A673 (cell line): ENCODE results near the gene MSH2. TPM values are rescaled to one million over a fixed set of nuclear protein-coding genes. Genes with fewer than 3 reads are reported as not detected.
"Not testable (repeated sequence)": the region's sequence is repeated elsewhere in the genome, so short reads cannot be mapped to it uniquely, and the experiment has no call there.

Experiments used
- BruUV-seq: library from RNA; stranded (reverse); fragments of 400-500 nt; replicated peaks from 2 replicates; lab custom pipeline; 2021; lab: Mats Ljungman, UMichigan
- CTCF ChIA-PET: fragments of 300-600 bp; sonication (Branson Sonifier 250); formaldehyde crosslinking; loops from one replicate; lab custom pipeline; 2022; ENCODE audit warnings: antibody characterized with exemption; lab: Charles Lee
- POLR2A ChIA-PET: fragments of 300-600 bp; sonication (Branson Sonifier 250); formaldehyde crosslinking; loops from one replicate; lab custom pipeline; 2022; ENCODE audit warnings: antibody characterized with exemption; ENCODE audit not compliant: low non-redundant PET; lab: Charles Lee
- DNase-seq: peaks from one replicate; pipeline ENCODE4 v3.0.0-alpha.2; 2015; ENCODE audit warnings: low spot score
- H3K27ac ChIP-seq: fragments of 200-600 bp; sonication (generic); 2 replicates; pipeline ENCODE4 v1.5.1; 2016; ENCODE audit warnings: mixed run types, low read depth, mild to moderate bottlenecking, mixed read lengths, antibody characterized with exemption, low read length; ENCODE audit not compliant: poor library complexity, severe bottlenecking
- H3K27me3 ChIP-seq: fragments of 200-600 bp; sonication (generic); replicated peaks from 2 replicates; pipeline ENCODE4 v1.6.1; 2017; ENCODE audit warnings: mixed run types, low read depth, mild to moderate bottlenecking, mixed read lengths, antibody characterized with exemption, low read length; ENCODE audit not compliant: insufficient read depth, poor library complexity
- H3K36me3 ChIP-seq: fragments of 200-600 bp; sonication (generic); 2 replicates; pipeline ENCODE4 v1.6.1; 2016; ENCODE audit warnings: mixed run types, mild to moderate bottlenecking, mixed read lengths, antibody characterized with exemption, low read length; ENCODE audit not compliant: insufficient read depth, poor library complexity, severe bottlenecking
- H3K4me1 ChIP-seq: fragments of 200-600 bp; sonication (generic); 2 replicates; pipeline ENCODE4 v1.6.1; 2017; ENCODE audit warnings: mixed run types, mild to moderate bottlenecking, mixed read lengths, antibody characterized with exemption, low read length; ENCODE audit not compliant: insufficient read depth, poor library complexity, severe bottlenecking
- H3K4me3 ChIP-seq: fragments of 200-600 bp; sonication (generic); 2 replicates; pipeline ENCODE4 v1.5.1; 2016; ENCODE audit warnings: low read depth, mixed run types, mild to moderate bottlenecking, mixed read lengths, low read length; ENCODE audit not compliant: poor library complexity, severe bottlenecking
- H3K9me3 ChIP-seq: fragments of 200-600 bp; sonication (generic); 2 replicates; pipeline ENCODE4 v1.6.1; 2016; ENCODE audit warnings: mixed run types, low read depth, mild to moderate bottlenecking, mixed read lengths, antibody characterized with exemption, low read length; ENCODE audit not compliant: poor library complexity, severe bottlenecking
- CTCF ChIP-seq: fragments of 300-800, 200-600 bp; sonication (generic); conservative IDR thresholded peaks from 2 replicates; pipeline ENCODE4 v1.5.1; 2017; ENCODE audit warnings: low read depth, mild to moderate bottlenecking, antibody characterized with exemption, low read length, moderate library complexity, mixed read lengths
- EZH2 ChIP-seq: fragments of 200-600 bp; sonication (generic); IDR thresholded peaks from 2 replicates; pipeline ENCODE4 v1.6.1; 2017; ENCODE audit warnings: borderline replicate concordance, low read depth, mild to moderate bottlenecking, mixed read lengths, antibody characterized with exemption, low read length; ENCODE audit not compliant: poor library complexity, severe bottlenecking
- intact Hi-C: fragments of 100-400 bp; cut with micrococcal nuclease; formaldehyde crosslinking; loops from one replicate; pipeline ENCODE4 v1.10.0; 2022; ENCODE audit not compliant: unreplicated experiment
- total RNA-seq: library from RNA; stranded (reverse); gene quantifications from 2 replicates; pipeline ENCODE4 v1.2.3, GENCODE V29; 2021

MSH2 gene
- total RNA-seq, 1 experiment from 2014 or later = 83.7 TPM

- intact Hi-C loops = no loop called here
- H3K4me1 ChIP-seq = no peaks in the 10 kb centered on the region
- TF ChIP-seq EZH2 (no peak), CTCF (no peak)
- no peak overlapping the region for H3K27ac ChIP-seq
- BruUV-seq = TSS peak; percentile 57
- POLR2A ChIA-PET = no interaction called here
- H3K4me3 ChIP-seq = peak overlapping the region; percentile 86
- no peak for DNase-seq
- H3K9me3 ChIP-seq = no peaks in the 10 kb centered on the region
- no peaks in the 10 kb centered on the region for H3K27me3 ChIP-seq
- CTCF ChIA-PET = interaction anchor here (0.6 to 1.0 kb wide), 2 partner anchors 16 to 216 kb away, joined by 6 to 10 read pairs; no protein-coding TSS in a partner anchor
- H3K36me3 ChIP-seq = peaks cover 14% of the 10 kb centered on the region
Observed at GRCh38 chr2:47404356-47404755, 1.4 kb downstream of the MSH2 start.

GRCh38 chr2:47405757-47406156 is 2.8 kb downstream of the MSH2 start:
- intact Hi-C loops = no loop called here
- ChIA-PET CTCF (no interaction called here), POLR2A (no interaction called here)
- TF ChIP-seq EZH2 (no peak), CTCF (no peak)
- no peak overlapping the region for H3K4me3 ChIP-seq
- peaks cover 23% of the 10 kb centered on the region for H3K36me3 ChIP-seq
- DNase-seq = no peak
- H3K9me3 ChIP-seq = no peaks in the 10 kb centered on the region
- no peaks in the 10 kb centered on the region for H3K27me3 ChIP-seq
- no peaks in the 10 kb centered on the region for H3K4me1 ChIP-seq
- BruUV-seq = no TSS peak
- no peak overlapping the region for H3K27ac ChIP-seq

GRCh38 chr2:47406649-47407330 is 3.8 kb downstream of the MSH2 start:
- H3K4me1 ChIP-seq, H3K4me3 ChIP-seq, H3K9me3 ChIP-seq, POLR2A ChIA-PET, intact Hi-C loops, CTCF ChIA-PET, H3K27ac ChIP-seq, DNase-seq, H3K27me3 ChIP-seq: not testable (repeated sequence)
- H3K36me3 ChIP-seq = peaks cover 29% of the 10 kb centered on the region
- TSS peak; percentile 6 for BruUV-seq

- POLR2A ChIA-PET = not testable (repeated sequence)
Observed at GRCh38 chr2:47407976-47408375, 5.0 kb downstream of the MSH2 start.

More at GRCh38 chr2:47407976-47408375, 5.0 kb downstream of the MSH2 start:
- BruUV-seq, H3K27me3 ChIP-seq, DNase-seq, H3K4me3 ChIP-seq, H3K27ac ChIP-seq, H3K9me3 ChIP-seq, CTCF ChIA-PET, intact Hi-C loops, H3K4me1 ChIP-seq: not testable (repeated sequence)
- peaks cover 38% of the 10 kb centered on the region for H3K36me3 ChIP-seq
